Measurements from ENCODE around the gene HEXIM1.

Gene HEXIM1

GRCh38 chr17:45160447-45161287, 12.4 kb downstream of the HEXIM1 start:
- no peaks in the 10 kb centered on the region for H3K27me3 ChIP-seq (replicated peaks)
- peak overlapping the region; percentile 99 for H3K4me3 ChIP-seq (ENCODE audit: low read depth, low read length)
- peak overlapping the region; percentile 98 for H3K27ac ChIP-seq
- peak; percentile 48 for DNase-seq
- H3K36me3 ChIP-seq (replicated peaks): no peaks in the 10 kb centered on the region
- TF ChIP-seq, protein P1, sequence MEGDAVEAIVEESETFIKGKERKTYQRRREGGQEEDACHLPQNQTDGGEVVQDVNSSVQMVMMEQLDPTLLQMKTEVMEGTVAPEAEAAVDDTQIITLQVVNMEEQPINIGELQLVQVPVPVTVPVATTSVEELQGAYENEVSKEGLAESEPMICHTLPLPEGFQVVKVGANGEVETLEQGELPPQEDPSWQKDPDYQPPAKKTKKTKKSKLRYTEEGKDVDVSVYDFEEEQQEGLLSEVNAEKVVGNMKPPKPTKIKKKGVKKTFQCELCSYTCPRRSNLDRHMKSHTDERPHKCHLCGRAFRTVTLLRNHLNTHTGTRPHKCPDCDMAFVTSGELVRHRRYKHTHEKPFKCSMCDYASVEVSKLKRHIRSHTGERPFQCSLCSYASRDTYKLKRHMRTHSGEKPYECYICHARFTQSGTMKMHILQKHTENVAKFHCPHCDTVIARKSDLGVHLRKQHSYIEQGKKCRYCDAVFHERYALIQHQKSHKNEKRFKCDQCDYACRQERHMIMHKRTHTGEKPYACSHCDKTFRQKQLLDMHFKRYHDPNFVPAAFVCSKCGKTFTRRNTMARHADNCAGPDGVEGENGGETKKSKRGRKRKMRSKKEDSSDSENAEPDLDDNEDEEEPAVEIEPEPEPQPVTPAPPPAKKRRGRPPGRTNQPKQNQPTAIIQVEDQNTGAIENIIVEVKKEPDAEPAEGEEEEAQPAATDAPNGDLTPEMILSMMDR (IDR thresholded peaks at IDR 0.05; ENCODE audit: low read depth, low read length, missing control alignments): peak; percentile 22
- in situ Hi-C loops (cut with HindIII; ENCODE audit: low pct_ligation_motif_present, low sequenced_read_pairs): no loop called here

DNA sequence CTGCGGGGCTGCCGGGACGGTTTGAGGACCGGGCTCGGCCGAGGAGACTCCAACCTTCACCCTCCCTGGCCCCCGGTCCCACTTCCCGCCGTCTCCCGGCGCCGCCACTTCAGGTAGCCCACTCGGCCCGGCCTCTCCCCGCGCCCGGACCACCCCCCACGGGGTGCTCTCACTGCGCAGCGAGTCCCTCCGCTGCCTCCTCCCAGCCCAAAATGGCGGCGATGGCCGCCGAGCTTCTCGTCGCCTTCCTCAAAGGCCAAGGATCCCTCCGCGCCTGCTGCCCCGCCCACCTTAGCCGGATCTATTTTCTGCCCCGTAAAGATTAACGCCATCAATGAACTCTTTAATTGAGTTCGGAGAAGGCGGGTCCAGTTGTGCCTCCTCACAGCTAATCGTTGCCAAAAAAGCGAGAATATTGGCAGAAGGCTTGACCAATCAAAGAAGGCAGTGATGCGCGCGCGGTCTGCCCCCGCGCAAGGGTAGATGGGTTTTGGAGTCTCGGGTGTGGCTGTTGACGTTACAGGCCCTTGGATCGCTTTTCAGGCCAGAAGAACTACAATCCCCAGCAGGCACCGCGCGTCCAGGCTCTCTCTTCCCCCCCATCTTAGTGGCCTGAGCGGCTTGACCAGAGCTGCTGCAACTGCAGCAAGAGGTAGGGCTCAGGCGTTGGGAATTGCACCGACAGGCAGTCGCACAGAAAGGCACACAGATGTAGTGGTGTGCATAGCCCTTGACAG, 13.2 kb downstream of the HEXIM1 start, which contains the start of gene HEXIM2:
Gene HEXIM2 (plus strand): TSS at position 588 of the 737 bp plus-strand sequence. CDS start 919 bp downstream, outside the sequence.
- no peaks in the 10 kb centered on the region for H3K36me3 ChIP-seq (replicated peaks)
- DNase-seq: peak; percentile 100
- H3K4me3 ChIP-seq (ENCODE audit: low read depth, low read length): peak within 1 kb of the TSS; percentile 99
- TF ChIP-seq, protein P1 (IDR thresholded peaks at IDR 0.05; ENCODE audit: low read depth, low read length, missing control alignments): no peak
- no peaks in the 10 kb centered on the region for H3K27me3 ChIP-seq (replicated peaks)
- peak within 1 kb of the TSS; percentile 98 for H3K27ac ChIP-seq
- in situ Hi-C loops (cut with HindIII; ENCODE audit: low pct_ligation_motif_present, low sequenced_read_pairs): no loop called here

DNA sequence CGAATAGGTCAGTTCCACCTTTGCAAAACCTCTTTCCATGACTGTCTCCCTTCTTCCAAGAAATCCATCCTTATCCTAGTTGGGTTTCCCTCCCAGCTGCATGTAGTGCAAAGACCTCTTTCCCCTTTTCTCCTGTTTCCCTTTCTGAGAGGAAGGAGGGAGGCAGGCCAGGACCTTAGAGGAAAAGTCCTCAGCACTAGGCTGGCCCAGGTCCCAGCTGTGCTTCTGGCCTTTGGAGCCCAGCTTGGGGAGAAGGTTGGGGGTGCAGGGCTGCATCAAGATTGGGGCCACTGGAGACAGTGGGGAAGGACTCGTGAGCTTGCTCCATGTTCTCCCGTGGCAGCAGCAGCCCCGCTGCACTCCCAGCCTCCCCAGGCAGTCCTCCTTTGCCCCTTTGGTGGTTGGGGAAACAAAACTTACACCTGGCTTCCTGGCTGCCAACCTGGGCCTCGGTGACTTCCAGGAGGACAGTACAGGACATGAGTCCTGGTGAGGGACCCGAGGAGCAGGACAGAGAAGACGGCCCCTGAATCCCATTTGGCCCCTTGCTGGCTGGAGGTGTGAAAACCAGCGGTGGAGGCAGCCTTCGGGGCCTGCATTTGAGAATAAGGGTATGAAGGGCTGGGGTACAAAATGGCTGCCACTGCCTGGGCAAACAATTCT, 13.9 kb downstream of the HEXIM1 start:
- in situ Hi-C loops (cut with HindIII; ENCODE audit: low pct_ligation_motif_present, low sequenced_read_pairs): no loop called here
- no peak for DNase-seq
- H3K27ac ChIP-seq: no peak overlapping the region

DNA sequence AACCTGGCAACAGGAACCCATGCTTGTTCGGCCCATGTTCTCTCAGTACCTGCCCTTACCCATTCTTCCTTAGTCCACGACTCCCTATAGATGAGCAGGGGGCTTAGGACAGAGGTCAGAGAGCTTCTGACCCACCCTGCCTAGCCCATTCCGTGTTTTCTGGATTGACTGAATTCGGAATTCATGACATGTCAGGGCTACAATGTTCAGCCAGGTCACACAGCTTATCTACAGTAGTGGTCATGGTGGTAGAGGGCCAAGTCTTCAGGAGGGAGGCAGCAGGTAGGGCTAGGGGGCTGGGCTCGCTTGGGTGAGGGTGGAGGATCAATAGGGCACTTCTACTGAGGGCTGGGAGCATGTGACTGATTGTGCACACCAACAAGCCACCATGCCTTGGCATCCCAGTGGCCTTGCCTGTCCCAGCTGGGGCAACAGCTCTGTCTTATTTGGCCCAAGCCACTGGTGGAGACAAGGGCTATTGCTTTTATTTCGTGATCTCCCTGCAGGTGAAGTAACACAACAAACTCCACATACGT, 16.5 kb downstream of the HEXIM1 start:
- Histone ChIP-seq H3K27ac (no peak overlapping the region), H3K4me3 (ENCODE audit: low read depth, low read length) (no peak overlapping the region), H3K36me3 (replicated peaks) (no peaks in the 10 kb centered on the region), H3K27me3 (replicated peaks) (no peaks in the 10 kb centered on the region)
- in situ Hi-C loops (cut with HindIII; ENCODE audit: low pct_ligation_motif_present, low sequenced_read_pairs): no loop called here
- TF ChIP-seq, protein P1 (IDR thresholded peaks at IDR 0.05; ENCODE audit: low read depth, low read length, missing control alignments): no peak
- DNase-seq: no peak

More for the DNA sequence above, 13.9 kb downstream of the HEXIM1 start:
- TF ChIP-seq, protein P1 (IDR thresholded peaks at IDR 0.05; ENCODE audit: low read depth, low read length, missing control alignments): no peak
- H3K36me3 ChIP-seq (replicated peaks): no peaks in the 10 kb centered on the region
- H3K4me3 ChIP-seq (ENCODE audit: low read depth, low read length): peak overlapping the region; percentile 40
- no peaks in the 10 kb centered on the region for H3K27me3 ChIP-seq (replicated peaks)

- TF ChIP-seq, protein P1 (IDR thresholded peaks at IDR 0.05; ENCODE audit: low read depth, low read length, missing control alignments): no peak
- H3K4me3 ChIP-seq (ENCODE audit: low read depth, low read length): no peak overlapping the region
- no peak overlapping the region for H3K27ac ChIP-seq
- H3K27me3 ChIP-seq (replicated peaks): no peaks in the 10 kb centered on the region
- in situ Hi-C loops (cut with HindIII; ENCODE audit: low pct_ligation_motif_present, low sequenced_read_pairs): no loop called here
- no peak for DNase-seq
- H3K36me3 ChIP-seq (replicated peaks): no peaks in the 10 kb centered on the region
These were observed 20.9 kb downstream of the HEXIM1 start for GRCh38 chr17:45168991-45169752.
